ENCODE measurements around the gene FHIT.
A peak's percentile ranks its signal among the peaks of the same experiment; 100 is the strongest.

Gene FHIT

DNA sequence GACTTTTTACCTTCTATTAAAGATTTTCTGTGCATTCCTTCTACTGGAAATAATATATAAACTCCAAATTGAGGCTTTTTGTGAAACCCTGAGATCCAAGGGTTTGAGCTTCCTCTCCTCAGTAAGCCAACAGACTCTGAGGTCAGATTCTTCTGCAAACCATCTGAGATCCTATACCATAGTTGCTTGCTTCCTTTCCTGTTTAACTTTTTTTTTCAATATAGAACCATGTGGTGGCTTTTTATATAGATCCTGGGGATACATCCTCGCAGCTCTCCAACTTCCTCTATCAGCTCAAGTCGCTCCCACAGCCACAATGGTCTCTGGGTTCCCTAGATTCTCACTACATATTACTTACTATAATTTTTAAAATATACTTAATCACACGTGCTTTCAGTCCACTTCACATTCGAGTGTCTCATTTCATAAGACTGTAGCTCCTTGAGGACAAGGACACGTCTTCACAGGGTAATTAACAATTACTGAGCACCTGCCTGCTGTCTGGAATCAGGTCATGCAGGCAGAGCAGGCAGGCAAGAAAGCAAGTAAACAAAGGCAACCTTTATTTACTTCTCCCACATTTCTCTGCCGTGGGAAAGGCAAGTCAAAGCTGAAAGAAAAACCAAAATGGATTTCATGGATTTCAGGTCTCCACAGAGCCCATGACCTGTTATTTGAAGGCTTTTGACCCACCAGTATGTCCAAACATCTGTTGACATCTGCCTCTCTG, 941.5 kb downstream of the FHIT start:
- DNase-seq, result peak in 1 of 2 experiments; percentile 33

- no peak for DNase-seq
Observed at GRCh38 chr3:60308808-60309207, 942.4 kb downstream of the FHIT start.

GRCh38 chr3:60307562-60308199, 943.6 kb downstream of the FHIT start:
- no peak for DNase-seq

DNA sequence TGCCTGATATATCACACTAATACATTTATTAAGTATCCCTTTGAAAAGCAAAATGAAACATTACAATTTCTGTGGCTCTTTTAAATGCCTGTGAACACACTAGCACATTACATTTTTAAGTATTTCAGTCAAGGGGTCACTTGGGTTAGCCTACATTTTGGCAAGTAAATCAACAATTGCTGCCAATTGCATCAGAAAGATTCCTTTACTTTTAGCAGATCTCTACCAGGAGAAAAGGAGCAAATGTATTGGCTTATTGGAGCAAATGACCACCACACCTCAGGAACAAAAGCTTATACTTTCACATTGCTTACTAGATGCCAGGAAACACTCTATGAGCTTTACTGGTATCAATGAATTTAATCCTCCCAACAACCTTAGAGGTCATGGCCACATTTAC, 947.1 kb downstream of the FHIT start:
- no peak for DNase-seq

DNA sequence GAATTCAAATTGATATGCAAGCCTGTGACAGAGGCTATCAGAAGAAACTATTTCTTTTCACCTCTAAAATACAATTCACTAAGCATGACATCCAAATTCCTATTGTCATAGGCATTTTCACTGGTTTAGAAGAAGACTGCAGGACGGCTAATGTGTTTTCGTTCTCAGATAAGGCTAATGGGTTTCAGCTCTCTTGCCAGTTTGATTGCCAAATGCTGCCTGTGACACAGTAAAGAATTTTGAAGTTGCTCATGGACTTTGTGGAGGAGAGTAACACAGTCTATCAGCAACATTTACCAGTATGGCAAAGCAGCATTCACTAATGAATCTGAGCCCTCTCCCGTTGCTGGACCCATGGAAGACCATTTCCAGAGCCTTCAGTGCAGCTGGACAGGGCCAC, 948.1 kb downstream of the FHIT start:
- no peak for DNase-seq

DNA sequence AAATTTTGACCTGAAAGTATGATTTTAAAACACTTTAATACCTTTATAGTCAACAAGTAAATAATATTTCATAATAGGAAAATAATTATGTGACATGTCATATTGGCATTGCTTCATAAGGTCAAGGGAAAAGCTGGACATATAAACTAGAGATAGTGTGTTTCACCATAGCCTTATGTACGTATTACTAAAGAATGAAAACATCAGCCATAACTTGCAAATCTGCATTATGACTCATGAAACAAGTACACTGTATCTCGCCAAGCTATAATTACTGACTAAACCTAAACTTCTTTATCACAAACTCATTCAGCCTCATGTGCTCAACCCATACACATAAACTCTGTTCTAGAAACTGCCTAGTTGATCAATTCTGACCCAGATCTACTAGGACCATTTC, 950.1 kb downstream of the FHIT start:
- DNase-seq, result no peak

GRCh38 chr3:60298141-60298540, 953.1 kb downstream of the FHIT start:
- no peak for DNase-seq

GRCh38 chr3:60294181-60294580, 957.1 kb downstream of the FHIT start:
- DNase-seq, result peak in 1 of 2 experiments; percentile 18

GRCh38 chr3:60291115-60291514, 960.1 kb downstream of the FHIT start:
- DNase-seq, result no peak

DNA sequence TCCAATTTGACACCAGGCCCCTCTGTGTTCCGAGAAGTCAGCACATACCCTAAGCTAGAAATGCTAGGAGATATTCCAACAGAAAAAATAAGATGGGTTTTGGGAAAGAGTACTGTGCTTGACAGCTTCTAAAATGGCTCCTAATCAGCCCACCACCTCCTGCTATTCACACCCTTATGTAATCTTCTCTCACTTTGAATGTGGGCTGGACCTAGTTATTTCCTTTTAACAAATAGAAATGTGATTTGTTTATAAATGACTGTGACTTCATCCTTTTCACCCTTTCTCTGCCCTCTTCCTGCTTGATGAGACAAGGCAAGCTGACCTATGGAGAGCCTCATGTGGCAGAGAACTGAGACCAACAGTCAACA, 961.1 kb downstream of the FHIT start:
- no peak for DNase-seq

DNA sequence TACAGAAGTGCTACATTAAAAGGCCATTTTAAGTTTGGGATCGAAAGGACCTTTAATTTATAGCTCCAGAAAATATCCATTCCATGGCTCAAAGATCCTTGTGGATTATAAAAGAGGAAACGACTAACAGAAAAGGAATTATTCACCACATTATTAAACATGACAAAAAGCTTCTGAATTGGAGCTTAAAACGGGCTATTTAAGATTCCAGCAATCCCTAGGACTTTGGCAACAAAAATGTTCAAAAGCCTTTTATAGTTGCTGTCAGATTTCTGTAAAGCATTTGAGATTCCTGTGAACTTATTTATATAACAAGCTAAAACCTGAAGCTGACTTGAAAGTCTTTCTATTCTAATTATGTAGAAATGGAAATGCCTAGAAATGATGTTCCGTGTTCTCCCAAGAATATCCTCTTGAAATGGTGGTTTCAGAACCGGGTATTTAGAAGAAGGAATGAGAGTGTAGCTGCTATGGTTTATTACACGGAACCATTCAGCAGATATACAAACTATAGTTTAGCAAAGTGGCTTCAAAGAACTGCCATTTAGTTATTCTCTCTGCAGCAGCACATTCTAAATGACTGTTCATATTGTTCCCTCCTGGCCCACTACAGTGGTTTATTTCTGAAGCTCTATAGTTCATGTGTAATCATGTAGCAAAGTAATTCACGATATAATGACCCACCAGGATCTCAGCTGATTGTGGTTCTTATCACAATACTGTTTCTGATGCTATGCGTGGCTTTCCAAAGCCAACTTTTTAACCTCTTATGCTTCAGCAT, 961.7 kb downstream of the FHIT start:
- no peak for DNase-seq

- peak; percentile 87 to 94 for DNase-seq
Observed at GRCh38 chr3:60282866-60283265, 968.4 kb downstream of the FHIT start.

GRCh38 chr3:60281970-60282369, 969.3 kb downstream of the FHIT start:
- DNase-seq, result no peak

GRCh38 chr3:60277361-60277800, 973.9 kb downstream of the FHIT start:
- DNase-seq, result no peak

DNA sequence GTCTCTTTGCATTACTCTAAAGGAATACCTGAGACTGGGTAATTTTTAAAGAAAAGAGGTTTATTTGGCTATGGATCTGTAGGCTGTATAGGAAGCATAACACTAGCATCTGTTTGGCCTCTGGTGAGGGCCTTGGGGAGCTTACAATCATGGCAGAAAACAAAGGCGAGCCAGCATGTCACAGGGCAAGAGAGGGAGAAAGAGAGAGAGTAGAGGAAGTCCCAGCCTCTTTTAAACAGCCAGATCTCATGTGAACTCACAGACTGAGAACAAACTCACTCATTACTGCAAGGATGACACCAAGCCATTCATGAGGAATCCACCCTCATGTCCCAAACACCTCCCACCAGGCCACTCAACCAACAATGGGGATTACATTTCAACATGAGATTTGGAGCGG, 974.6 kb downstream of the FHIT start:
- no peak for DNase-seq

- DNase-seq, result no peak
Observed at GRCh38 chr3:60274646-60275045, 976.6 kb downstream of the FHIT start.

DNA sequence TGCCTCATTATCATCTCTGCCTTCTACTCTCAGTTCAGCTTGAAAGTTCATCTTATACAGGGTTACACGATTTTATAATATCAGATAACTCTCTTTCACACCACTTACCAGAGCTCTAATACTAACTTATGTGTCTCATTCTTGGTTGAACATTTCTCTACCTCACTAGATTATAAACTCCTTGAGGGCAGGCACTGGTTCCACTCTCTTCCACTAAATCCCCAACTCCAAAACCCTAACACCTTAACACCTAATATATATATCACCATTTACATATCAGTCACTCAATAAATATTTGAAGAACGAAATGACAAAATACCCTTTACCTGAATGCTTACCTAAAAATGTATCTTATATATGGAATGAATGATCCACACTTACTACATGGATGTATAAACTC, 977.2 kb downstream of the FHIT start:
- no peak for DNase-seq

DNA sequence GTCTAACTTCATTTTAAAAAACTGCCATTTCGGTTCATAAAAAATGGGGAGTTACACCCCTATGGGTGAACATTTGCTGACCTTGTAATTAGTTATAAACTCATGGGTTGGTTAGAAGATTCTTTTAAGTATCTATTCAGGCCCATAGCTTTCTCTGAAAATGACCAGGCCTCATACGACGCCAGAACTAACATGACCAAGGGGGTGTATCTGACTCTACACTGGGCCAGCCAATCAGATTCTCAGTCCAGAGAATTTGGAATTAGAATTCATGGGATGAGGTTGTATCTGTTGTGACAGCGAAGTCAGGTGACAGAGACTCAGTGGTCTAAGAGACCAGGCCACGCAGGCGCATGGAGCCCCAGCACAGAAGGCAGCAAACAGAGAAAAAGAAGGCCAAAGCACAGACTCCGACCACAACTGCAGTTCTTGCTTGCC, 981.4 kb downstream of the FHIT start:
- DNase-seq, result no peak

DNA sequence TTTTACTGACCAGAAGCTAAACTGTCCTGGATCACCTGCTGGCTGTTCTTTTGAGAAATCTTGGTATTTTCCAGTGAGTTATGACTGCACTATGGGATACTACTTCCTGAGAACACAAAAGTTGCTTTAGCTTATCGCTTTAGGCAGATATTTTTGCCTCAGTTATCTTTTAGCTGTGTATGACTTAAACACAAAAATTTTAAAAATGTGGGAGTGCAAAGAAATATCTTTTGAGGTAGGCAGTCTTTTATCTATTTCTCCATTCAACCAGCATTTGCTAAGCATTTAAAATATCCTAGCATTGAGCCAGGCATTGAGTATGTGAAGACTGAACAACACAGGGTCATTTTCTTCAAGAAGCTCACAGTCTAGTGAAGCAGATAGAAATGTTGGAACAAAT, 981.9 kb downstream of the FHIT start:
- no peak for DNase-seq

DNA sequence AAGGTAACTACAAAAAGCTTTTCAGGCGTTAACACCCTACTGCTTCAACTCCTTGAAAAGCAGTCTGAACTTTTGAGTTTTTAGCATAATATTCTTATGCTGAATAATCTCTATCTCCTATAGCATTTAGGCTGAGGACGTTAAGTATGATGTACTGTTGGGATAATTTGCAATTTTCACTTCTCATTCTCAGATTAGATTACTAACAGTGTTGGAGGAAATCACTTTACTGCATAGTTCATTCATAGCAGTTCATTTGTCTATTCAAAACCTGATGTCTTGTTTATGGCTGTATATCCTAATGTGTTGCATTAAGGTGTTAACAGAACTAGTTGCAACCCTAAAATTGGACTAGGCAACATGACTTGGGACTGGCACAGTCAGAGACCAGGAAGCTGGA, 983.1 kb downstream of the FHIT start:
- DNase-seq, result no peak

DNA sequence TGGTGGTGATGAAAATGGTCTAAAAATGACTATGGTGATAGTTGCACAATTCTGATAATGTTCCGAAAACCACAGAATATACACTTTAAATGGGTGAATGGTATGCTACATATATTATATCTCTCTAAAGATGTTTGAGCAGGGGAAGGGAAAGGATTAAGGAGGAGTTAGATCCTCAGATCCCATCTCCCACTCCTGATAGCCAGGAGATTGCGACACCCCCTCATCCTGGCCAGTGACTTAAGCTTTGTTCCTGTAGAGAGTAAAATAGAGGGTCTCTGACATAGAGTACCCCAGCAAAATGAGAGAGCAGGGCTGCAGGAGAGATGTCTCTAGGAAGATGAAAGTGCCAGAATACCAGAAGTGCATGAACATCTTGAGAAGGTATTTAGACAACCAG, 984.8 kb downstream of the FHIT start:
- DNase-seq, result no peak

DNA sequence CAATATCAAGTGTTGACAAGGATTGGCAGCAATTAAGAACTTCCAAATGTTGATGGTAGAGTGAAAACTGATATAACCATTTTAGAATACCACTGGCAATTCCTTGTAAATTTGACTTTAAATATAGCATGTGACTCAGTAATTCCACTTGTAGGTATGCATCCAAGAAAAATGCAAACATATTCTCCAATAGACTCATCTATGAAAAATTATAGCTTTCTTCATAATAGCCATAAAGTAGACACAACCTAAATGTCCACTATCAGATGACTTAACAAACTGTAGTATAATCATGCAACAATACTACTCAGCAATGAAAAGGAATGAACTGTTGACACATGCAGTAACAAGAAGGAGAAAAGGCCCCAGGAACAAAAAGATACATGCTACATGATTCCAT, 988.1 kb downstream of the FHIT start:
- no peak for DNase-seq

- no peak for DNase-seq
Observed at GRCh38 chr3:60262546-60262945, 988.7 kb downstream of the FHIT start.

- no peak for DNase-seq
Observed at GRCh38 chr3:60260546-60260945, 990.7 kb downstream of the FHIT start.

Measured in NCI-H524 (cell line).